ENCODE measurements around the gene OSGEP. TPM values are rescaled to one million over a fixed set of nuclear protein-coding genes. Genes with fewer than 3 reads are reported as not detected.

Gene OSGEP
- total and polyA plus RNA-seq, 2 experiments from 2014 or later: 29.0 to 59.5 TPM

DNA sequence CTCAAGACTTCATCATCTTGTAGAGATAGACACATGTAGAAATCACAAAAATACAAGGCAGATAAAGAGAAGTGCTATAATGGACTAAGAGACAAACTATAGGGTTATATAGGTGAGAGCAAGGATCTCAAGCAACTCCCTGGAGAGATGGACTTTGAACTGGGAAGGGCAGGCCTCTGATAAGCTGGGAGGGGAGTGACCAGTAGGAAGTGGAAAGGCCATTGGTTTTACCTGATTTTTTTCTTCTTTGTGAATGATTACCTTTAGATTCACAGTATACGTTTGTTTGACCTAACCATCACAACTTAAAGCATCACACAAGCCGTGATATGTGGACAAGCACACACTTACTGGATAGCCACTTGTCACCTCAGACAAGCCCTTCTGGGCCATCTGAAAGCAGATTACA is 36.1 kb downstream of the OSGEP start:
- H3K9me2 ChIP-seq (ENCODE audit: insufficient read depth): no peaks in the 10 kb centered on the region
- no peaks in the 10 kb centered on the region for H3K79me2 ChIP-seq (replicated peaks; ENCODE audit: insufficient read depth)
- no peaks in the 10 kb centered on the region for H3K36me3 ChIP-seq (ENCODE audit: insufficient read depth)
- Mint-ChIP-seq H3K9me3 (no peaks in the 10 kb centered on the region), H3K4me3 (no peak overlapping the region), H3K27me3 (ENCODE audit: insufficient read depth, low read depth, poor library complexity) (peaks cover 6% of the 10 kb centered on the region), H3K27ac (no peak overlapping the region), H3K4me1 (peaks cover 25% of the 10 kb centered on the region), H3K36me3 (ENCODE audit: low read depth) (no peaks in the 10 kb centered on the region; the same call in 2 of the 3 replicates)
- ATAC-seq (no peak), DNase-seq (ENCODE audit: low spot score) (no peak)
- TF ChIP-seq ZNF114 (CRISPR knock-in tag; IDR thresholded peaks at IDR 0.05): no peak
- TF ChIP-seq, protein P1, sequence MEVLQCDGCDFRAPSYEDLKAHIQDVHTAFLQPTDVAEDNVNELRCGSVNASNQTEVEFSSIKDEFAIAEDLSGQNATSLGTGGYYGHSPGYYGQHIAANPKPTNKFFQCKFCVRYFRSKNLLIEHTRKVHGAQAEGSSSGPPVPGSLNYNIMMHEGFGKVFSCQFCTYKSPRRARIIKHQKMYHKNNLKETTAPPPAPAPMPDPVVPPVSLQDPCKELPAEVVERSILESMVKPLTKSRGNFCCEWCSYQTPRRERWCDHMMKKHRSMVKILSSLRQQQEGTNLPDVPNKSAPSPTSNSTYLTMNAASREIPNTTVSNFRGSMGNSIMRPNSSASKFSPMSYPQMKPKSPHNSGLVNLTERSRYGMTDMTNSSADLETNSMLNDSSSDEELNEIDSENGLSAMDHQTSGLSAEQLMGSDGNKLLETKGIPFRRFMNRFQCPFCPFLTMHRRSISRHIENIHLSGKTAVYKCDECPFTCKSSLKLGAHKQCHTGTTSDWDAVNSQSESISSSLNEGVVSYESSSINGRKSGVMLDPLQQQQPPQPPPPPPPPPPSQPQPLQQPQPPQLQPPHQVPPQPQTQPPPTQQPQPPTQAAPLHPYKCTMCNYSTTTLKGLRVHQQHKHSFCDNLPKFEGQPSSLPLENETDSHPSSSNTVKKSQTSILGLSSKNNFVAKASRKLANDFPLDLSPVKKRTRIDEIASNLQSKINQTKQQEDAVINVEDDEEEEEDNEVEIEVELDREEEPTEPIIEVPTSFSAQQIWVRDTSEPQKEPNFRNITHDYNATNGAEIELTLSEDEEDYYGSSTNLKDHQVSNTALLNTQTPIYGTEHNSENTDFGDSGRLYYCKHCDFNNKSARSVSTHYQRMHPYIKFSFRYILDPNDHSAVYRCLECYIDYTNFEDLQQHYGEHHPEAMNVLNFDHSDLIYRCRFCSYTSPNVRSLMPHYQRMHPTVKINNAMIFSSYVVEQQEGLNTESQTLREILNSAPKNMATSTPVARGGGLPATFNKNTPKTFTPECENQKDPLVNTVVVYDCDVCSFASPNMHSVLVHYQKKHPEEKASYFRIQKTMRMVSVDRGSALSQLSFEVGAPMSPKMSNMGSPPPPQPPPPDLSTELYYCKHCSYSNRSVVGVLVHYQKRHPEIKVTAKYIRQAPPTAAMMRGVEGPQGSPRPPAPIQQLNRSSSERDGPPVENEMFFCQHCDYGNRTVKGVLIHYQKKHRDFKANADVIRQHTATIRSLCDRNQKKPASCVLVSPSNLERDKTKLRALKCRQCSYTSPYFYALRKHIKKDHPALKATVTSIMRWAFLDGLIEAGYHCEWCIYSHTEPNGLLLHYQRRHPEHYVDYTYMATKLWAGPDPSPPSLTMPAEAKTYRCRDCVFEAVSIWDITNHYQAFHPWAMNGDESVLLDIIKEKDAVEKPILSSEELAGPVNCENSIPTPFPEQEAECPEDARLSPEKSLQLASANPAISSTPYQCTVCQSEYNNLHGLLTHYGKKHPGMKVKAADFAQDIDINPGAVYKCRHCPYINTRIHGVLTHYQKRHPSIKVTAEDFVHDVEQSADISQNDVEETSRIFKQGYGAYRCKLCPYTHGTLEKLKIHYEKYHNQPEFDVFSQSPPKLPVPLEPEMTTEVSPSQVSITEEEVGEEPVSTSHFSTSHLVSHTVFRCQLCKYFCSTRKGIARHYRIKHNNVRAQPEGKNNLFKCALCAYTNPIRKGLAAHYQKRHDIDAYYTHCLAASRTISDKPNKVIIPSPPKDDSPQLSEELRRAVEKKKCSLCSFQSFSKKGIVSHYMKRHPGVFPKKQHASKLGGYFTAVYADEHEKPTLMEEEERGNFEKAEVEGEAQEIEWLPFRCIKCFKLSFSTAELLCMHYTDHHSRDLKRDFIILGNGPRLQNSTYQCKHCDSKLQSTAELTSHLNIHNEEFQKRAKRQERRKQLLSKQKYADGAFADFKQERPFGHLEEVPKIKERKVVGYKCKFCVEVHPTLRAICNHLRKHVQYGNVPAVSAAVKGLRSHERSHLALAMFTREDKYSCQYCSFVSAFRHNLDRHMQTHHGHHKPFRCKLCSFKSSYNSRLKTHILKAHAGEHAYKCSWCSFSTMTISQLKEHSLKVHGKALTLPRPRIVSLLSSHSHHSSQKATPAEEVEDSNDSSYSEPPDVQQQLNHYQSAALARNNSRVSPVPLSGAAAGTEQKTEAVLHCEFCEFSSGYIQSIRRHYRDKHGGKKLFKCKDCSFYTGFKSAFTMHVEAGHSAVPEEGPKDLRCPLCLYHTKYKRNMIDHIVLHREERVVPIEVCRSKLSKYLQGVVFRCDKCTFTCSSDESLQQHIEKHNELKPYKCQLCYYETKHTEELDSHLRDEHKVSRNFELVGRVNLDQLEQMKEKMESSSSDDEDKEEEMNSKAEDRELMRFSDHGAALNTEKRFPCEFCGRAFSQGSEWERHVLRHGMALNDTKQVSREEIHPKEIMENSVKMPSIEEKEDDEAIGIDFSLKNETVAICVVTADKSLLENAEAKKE (CRISPR knock-in tag; IDR thresholded peaks at IDR 0.05): no peak
- TF ChIP-seq POLR2AphosphoS5 (IDR thresholded peaks at IDR 0.05; ENCODE audit: low read depth): no peak
- TF ChIP-seq EZH2phosphoT487 (IDR thresholded peaks at IDR 0.05; ENCODE audit: unreplicated experiment): no peak
- no peak for TF ChIP-seq ZNF331 (CRISPR knock-in tag; IDR thresholded peaks at IDR 0.05; ENCODE audit: low read depth)
- TF ChIP-seq EZH2 (IDR thresholded peaks at IDR 0.05; ENCODE audit: low read depth, unreplicated experiment): no peak
- no peak for TF ChIP-seq REST (IDR thresholded peaks at IDR 0.05; ENCODE audit: unreplicated experiment)
- TF ChIP-seq, protein P2, sequence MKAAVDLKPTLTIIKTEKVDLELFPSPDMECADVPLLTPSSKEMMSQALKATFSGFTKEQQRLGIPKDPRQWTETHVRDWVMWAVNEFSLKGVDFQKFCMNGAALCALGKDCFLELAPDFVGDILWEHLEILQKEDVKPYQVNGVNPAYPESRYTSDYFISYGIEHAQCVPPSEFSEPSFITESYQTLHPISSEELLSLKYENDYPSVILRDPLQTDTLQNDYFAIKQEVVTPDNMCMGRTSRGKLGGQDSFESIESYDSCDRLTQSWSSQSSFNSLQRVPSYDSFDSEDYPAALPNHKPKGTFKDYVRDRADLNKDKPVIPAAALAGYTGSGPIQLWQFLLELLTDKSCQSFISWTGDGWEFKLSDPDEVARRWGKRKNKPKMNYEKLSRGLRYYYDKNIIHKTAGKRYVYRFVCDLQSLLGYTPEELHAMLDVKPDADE (IDR thresholded peaks at IDR 0.05): no peak
- peaks cover 9% of the 10 kb centered on the region; the same call in 1 of the 2 replicates for H3F3A ChIP-seq (replicated peaks; ENCODE audit: low read depth)
- peaks cover 27% of the 10 kb centered on the region for H3K4me1 ChIP-seq (ENCODE audit: insufficient read depth)
- H4K20me1 ChIP-seq (replicated peaks; ENCODE audit: insufficient read depth): no peaks in the 10 kb centered on the region
- no peak overlapping the region for H3K27ac ChIP-seq (ENCODE audit: low read depth)
- no peak overlapping the region for H3K4me2 ChIP-seq
- no peak overlapping the region for H2AFZ ChIP-seq
- peaks cover 7% of the 10 kb centered on the region; the same call in 1 of the 2 replicates for H3K27me3 ChIP-seq (ENCODE audit: insufficient read depth)
- no peak overlapping the region for H3K4me3 ChIP-seq

All from GM23338 (cell line).